ENCODE measurements around the gene CAPN8.

Gene CAPN8

DNA sequence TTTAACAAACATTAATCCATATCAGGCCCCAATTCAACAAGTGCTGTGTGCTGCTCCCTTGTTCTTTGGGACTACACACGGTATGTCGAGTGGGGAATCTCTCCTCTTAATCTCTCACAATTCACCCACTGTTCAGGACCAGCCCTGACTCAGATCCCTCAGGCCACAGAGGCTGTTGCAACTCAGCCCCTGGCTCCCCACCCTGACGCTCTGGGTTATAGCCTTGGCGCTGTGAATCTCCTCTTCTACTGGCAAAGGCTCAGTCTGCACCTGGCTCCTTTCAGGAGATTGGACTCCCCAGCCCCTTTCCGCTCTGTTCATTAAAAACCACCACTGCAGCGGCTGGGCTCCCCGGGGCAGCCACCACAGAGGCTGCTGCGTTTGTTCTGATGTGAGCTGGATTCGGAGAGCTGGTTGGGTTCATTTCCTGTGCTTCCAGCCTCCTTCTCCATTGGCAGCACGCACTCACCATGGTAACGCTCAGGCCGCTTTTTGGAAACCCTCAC, 13.0 kb downstream of the CAPN8 start:
- no peak for DNase-seq

DNA sequence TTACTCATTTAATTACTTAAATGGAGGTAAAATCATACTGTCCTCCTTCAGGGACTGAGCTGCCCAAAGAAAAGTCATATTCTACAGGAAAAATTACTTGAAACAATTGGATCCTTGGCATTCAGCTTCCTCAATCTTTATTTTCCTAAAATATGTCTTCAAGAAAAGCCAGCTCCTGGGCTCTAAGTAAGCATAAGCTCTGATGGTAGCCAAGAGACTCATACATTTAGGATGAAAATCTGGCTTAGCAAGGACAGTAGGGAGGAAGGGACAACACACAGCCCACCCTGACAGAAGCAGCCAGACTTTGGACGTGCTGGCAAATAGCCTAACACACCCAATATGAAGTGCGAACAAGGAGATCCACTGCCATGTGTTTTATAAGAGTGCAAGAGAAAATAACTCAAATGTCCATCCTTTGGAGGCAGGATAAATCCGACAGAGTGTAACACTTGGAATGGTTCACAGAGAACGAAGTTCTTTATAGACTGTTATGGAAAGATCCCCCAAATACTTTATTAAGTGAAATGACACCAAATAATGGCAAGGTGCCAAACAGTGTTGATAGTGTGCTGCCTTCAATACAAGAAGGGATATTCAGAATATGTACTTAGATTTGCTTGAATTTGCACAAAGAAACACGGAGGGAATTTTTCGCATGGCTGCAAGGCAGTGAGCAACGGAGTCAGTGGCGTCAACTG, 14.1 kb downstream of the CAPN8 start:
- no peak for DNase-seq

DNA sequence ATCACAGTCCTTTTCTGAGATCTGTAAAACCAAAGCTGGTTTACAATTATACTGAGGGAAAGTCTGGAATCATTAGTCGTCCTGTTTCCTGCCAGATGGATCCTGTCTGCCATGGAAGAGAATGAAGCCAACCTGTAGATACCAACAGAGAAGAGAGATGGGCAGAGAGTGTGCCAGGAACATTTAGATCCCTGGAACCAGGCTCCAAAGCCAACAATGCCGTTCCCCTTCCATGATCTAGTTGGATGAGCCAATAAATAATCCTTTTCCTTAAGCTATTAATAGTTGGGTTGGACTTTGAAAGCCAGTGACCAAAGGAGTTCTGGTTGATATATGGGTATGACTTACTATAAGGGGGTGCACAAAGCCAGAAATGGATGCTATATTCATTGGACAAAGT, 15.0 kb downstream of the CAPN8 start:
- DNase-seq, result no peak

DNA sequence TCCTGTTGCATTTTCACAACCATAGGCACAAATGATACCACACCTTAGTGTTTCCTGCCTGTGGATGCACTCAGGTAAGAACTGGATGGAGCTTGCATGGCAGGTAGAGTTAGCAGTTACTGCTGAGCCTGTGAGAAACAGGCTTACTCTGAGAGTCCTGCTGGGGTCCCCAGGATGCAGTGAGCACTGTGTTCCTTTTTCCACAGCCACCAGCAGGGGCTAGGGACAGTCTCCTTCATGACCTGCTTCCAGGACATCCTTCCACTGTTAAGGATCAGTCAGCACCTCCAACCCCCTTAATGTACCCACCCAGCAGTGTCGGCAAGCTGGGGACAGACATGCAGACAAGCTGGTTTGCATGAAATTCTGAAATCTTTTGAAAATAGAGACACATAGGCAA, 16.3 kb downstream of the CAPN8 start:
- no peak for DNase-seq

DNA sequence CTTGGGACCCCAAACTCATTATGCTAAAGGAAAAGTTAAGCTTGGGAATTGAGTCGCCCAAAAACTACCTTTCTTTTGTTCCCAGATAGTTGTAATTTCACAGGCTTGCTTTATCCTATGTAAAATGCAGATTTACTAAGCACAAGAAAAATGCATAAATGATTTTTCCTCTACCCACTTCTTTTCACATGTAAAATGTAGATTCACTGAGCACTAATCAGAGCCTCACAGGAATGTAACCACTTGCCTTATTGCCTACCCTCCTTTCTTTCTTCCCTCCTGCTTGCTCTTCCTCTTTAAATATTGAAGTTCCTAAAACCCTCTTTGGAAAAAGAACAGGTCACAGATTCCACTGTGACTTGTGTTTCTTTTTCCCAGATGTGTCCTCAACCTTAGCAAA, 18.3 kb downstream of the CAPN8 start:
- no peak for DNase-seq

DNA sequence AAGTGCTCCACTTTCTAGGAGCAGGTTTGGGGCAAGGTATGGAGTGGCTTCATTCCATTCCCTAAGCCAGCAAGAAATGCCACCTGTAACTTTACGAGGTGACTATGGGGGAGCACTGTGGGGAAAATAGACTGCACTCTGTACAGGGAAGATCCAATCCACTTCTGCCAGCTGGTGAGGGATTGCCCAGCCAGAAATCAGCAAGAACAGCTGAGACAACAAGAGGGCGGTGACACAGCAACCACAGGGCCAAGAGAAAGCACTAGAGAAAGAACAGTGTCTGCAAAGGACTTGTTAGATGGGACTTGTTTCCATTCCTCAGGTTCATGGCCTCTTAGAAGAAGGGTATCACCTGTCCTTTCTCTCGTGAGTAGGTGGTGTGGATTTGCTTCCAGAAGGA, 19.6 kb downstream of the CAPN8 start:
- no peak for DNase-seq

DNA sequence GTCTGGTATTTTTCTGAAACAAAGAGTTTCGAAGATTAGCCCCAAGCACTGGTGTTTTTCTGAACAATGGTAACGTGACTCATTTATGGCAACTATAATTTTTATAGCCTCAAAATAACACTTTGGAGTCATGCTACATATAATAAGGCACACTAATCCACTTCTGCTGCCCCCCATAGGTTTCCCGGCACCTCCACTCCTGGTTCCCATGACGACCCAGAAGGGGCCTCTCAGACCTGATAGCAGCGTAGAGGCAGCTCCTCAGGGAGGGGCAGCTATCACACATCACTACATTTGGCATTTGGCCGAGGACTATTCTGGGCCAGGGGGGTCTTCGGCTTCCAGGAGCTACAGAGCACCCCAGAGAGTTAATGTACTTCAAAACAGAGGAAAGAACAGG, 23.3 kb downstream of the CAPN8 start:
- DNase-seq, result no peak

DNA sequence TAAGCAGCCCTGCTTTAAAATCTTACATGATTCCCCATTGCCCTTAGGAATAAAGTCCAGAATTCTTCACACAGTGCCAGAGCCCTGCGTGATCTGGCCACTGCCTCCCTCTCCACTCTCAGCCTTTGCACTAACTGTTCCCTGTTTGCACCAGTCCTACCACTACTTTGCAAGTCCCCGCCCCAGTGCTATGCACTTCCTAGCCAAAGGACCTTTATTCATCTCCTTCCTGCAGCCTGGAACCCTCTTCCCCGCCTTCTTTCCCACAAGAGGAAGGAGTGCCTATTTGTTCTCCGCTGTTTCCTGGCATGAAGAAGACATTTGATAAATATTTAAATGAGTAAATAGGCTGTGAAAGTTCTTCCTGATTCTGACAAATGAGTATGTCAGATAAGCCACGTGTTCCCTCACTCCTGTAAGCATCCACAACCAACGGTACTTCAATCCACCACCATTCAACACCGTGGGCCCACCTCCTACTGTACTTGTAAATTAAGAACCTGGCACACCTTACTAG, 23.9 kb downstream of the CAPN8 start:
- DNase-seq, result no peak

DNA sequence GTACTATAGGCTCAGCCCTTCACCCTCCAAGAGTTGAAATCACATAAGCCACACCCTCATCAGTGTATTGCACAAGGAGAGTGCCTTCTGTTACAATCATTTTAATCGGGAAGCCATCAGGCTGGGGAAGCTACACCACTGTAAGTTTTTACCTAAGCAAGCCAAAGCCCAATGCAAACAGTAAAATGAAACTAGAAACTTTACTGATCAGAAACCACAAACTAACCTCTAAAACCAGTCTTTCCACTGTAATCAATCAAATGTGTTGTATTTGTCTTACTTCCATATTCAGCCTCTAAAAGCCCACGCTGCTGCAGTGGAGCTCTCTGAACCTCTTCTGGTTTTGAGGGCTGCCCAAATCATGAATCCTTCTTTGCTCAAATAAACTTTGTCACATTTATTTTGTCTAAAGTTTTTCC, 26.2 kb downstream of the CAPN8 start:
- DNase-seq, result no peak

DNA sequence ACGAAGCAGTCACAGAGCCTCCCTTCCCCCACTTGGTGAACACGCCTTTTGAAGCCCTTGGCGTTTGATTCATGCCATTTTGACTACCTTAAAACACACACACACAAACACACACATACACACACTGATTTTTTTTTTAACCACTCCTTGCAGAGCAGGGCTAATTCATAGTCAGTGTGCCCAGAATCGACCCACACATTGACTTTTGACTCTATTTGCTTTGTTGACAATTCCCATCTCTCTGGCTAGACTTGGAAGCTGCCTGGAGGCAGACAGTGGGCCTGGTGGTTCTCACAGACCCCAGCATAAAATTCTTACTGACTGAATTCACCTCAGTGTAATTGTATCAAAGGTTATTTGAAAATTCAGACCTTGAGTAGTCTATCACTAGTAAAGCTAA, 30.3 kb downstream of the CAPN8 start:
- DNase-seq, result no peak

DNA sequence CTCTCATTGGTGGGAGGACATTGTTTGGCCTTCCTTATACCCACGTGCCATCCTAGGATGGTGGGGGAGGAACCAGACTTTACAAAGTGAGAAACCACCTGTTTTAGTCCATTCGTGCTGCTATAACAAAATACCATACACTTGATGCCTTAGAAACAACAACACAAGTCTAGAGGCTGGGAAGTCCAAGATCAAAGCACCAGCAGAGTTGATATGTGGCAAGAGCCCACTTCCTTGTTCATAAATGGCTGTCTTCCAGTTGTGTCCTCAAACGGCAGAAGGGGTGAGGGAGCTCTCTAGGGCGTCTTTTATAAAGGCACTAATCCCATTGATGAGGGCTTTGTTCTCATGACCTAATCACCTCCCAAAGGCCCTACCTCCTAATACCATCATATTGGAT, 31.1 kb downstream of the CAPN8 start:
- DNase-seq, result no peak

DNA sequence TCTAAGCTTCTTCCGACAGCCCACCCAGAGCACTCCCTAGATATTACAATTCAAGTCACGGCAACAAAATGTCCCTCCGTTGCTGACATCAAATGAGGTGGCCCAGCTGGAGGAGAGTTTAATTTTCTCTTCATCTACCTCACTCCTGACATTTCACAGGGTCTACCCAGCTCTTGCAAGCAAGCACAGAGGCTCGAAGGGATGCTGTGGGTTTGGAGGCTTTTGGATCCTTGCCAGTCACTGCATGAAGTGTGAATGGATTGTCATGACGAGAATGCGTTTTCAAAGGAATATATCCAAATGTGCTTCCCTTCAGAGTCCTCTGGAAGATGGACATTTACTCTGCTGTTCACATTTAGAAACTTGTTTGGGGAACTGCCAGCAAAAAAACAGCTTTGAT, 33.5 kb downstream of the CAPN8 start:
- no peak for DNase-seq

DNA sequence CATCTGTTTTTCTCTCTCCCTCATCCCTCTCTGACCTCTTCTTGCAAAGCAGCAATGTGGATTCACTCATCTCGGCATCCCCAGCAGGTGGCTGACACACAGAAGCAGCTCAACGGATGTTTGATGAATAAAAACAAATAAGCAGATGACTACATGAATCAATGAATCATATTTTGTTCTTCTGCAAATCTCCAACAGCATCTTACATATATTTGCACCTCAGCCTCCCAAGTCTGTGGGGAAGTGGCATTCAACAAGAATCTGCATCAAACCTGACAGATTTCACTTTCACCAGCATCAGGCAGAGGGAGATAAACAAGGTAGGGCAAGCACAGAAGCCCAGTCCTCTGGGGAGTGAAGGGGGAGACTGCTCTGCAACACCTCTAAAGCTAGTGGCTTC, 34.0 kb downstream of the CAPN8 start:
- no peak for DNase-seq

DNA sequence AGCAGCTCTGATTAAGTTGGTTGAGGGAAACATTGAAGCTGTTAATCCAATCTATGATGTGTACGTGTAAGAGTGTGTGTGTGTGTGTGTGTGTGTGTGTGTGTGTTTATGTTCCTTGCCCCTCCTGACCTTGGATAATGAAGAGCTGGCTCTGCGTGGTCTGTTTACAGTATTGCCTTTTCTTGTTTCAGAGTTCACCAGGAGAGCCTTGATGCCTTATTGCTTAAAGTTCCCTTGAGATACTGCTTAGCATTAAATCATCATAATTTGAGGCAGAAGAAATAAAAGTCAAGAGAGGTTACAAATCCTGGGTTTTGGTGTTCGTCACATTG, 36.4 kb downstream of the CAPN8 start:
- no peak for DNase-seq

DNA sequence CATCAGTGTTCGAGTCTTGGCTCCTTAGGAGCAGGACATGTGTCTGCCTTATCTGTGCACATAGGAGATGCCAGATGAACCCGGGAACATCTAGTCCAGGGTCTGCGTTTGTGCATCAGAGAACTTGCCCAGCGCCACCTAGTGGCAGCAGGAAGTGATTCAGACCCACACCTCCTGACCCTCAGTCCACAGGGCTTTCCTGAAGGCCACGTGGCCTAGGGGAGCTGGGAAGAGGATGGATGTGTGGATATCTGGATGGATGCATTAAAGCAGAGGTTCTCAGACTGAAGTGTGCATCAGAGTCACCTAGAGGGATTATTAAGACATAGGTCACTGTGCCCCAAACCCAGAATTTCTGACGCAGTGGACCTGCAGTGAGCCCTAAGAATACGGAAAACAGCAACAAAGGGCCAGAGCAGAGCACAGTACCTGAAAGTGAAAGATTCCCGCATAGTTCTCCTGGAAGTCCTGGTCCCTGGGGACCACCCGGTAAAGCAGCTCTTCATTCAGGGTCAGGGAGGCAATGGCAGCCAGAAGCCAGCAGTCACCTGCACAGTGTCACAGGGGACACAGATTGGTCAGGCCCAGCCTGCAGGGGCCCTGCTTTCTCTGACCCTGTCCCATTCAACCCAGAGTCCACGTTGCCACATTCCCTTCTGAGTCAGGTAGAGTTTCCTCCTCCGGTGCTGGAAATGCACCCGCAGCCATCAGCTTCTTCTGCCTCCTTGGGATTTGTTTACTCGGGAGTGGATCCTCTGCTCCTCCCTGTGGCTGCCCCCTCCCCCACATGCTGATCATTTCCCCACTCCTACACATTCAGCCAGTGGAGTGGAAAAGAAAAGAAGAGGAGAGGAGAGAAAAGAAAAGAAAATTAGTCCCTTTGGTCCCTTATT, 37.0 kb downstream of the CAPN8 start:
- no peak for DNase-seq

DNA sequence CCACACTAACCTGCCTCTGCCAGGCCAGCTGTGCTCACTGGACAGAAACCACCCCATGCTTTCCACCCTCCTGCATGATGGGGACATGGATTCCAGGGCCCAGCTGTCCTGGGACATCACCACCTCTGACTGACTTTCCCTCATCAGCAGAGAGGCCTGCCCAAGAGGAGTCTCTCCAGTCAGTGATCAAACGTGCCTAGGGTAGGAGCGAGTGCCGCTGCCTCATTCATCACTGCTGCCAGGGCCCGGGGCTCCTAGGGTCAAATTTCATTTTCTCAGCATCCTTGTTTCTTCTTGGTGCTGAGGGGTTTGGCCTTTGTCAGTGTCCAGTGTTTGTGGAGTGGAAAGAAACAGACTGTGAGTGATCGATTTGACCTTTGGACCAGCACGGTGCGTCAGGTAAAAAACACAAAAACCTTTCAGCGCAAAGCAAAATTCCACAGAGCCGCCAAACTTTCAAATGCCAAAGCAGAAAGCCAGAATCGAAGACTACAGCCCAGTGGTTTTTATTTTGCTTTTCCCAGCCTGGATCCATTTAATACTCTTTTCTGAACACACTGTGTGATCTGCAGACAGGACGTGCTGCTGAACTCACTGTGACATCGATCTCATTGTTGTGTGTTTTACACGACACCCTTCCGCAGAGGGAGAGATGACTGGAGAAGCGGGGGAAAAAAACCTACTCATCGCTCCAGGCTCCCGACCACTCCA, 43.2 kb downstream of the CAPN8 start:
- DNase-seq, result no peak

DNA sequence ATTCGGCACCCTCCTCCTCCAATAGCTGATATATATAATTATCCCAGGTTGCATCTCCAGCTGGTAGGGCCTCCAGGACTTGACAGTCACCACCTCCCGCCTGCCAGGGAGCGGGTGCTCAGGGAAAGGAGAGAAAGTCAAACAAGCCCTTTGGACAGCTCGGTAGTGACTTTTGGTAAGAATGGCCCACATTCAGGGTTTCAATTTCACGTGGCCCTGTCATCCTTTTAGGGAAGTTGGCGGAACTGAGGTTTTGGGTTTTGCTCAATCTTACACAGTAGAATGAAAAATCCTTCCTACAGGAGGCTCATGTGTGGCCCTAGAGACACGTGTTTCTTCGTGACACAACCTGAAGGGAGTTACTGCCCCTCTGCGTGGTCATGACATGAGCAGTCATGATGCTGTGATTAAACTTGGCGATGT, 44.2 kb downstream of the CAPN8 start:
- DNase-seq, result no peak

DNA sequence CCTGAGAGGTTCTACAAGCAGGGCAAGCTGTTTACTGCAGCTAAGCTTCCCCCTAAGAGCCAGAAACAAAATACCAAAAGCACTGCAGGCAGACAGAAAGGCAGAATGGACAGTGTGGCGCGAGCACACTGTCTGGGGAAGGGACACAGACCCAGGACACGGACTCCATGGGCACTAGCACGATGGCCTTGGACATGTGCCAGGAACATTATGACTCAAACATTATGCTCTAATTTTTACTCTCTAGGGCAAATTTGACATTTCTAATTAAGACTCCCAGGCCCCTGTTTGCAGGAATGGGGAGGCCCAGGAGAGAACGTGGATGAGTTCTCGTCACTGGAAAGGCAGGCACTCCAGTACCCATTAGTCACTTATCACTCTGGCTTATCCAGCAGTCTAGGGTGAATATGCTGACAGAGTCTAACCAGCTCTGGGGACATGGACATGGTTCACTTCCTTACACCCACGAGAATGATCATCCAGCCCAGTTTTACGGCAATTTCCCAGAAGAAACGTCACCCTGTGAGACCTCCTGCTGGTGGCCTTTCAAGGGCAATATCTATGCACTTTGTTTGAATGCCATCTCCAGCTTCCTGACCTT, 45.1 kb downstream of the CAPN8 start:
- no peak for DNase-seq

DNA sequence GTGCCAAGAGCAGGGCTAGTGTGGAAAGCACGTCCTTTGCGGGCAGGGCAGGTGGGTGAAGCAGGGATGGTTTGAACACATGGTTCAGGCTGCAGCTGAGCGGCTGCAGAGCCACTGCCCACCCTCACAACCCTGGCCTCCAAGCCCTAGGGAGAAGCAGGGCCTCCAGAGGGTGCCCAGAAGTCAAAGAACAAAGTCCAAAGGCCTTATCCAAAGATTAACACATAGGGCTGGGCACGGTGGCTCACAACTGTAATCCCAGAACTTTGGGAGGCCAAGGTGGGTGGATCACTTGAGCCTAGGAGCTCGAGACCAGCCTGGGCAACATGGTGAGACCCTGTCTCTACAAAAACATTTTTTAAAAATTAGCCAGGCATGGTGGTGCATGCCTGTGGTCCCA, 46.8 kb downstream of the CAPN8 start:
- no peak for DNase-seq

DNA sequence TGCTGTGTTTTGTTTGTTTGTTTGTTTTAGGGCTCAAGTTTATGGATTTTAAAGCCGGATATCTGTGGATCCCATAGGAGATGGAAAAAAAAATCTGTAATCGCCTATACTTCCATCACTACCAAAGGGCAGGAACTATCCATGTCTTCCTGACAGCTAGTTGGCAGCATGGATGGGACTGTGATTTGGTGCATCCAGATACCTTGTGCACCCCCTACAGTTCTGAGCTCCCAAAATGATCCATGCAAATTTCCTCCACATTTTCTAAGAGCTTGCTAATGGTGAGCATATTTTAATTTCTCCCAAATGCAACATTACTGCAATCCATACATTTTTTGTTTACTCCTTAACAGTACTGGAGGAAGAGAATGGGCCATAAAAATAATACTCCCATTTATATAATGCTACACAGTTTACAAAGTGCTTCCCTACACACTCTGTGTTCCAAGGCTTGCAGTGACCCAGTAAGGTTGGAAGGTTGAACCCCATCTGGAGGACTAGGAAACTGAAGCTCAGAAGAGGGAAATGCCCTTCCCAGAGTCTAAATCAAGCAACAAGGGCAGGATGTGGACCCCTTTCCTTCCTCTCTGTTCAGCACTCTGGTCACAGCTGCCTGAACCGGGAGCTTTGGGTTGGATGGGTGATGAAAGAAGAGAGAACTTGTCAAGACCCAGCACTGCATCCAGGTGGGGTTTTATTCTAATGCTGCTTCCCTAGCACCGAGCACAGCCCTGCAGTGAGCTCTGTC, 48.0 kb downstream of the CAPN8 start:
- DNase-seq, result no peak

DNA sequence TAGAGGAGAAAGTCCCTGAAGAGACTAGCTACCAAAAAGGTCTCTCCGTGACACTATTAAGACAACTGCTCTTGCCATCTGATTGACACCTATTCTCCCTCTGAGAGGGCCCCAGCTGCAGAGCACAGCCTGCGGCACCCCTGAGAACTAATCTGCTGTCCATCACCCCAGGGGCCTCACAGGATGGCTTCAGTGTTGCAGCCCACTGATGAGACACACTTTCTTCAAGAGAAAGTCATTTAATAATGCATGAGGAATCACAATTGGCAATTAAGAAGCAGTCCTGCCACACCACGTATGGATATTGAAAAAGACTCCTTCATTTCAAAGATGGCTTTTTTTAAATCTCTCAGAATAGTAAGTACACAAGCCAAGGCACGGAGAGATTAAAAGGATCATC, 48.9 kb downstream of the CAPN8 start:
- no peak for DNase-seq

DNA sequence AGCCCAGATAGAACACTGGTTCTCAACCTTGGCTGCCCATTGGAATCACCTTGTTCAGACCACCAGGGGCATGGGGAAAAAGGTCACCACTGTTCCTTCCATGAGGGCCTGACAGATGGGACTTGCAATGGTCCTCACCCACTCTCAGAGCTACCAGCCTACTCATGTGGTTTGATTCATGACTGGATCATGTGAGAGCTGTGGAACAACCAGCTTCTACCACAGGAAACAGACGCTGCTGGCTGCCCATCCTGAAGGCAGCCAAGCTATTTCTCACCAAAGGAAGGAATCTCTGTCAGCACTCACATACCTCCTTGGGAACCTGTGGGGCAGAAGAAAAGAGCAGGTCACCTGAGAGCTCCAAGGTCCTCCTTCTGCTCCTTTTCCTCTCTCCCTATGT, 53.6 kb downstream of the CAPN8 start:
- DNase-seq, result no peak
